GM18520 (cell line): ENCODE data around the gene PRR12.

Source experiments
- ATAC-seq: cut with Tn5 transposase; IDR thresholded peaks from one replicate; pipeline ENCODE4 v1.9.1; 2021; ENCODE audit not compliant: unreplicated experiment

The PRR12 gene

DNA sequence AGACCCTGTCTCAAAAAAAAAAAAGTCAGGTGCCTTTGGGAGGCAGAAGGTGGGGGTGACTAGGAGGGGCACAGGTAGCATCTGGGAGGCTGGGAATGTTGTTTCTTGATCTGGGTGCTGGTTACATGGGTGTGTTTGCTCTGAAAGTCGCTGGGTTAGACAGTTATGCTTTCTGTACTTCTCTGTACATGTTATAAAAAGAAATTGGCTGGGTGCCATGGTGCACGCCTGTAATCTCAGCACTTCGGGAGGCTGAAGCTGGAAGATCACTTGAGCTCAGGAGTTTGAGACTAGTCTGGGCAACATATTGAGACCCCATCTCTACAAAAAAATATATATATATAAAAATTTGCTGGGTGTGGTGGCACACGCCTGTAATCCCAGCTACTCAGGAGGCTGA, 25.7 kb upstream of the PRR12 start:
- ATAC-seq: no peak

DNA sequence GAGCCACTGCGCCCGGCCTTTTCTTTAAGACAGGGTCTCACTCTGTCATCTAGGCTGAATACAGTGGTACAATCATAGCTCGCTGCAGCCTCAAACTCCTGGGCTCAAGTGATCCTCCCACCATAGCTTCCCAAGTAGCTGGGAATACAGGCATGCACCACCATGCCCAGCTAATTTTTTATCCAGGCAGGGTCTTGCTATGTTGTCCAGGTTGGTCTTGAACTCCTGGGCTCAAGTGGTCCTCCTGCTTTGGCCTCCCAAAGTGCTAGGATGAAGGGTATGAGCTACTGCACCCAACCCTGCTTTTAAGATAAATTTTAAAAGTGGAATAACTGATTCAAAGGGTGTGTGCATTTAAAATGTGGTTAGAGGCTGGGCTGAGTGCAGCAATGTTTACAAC, 24.7 kb upstream of the PRR12 start:
- ATAC-seq: no peak

DNA sequence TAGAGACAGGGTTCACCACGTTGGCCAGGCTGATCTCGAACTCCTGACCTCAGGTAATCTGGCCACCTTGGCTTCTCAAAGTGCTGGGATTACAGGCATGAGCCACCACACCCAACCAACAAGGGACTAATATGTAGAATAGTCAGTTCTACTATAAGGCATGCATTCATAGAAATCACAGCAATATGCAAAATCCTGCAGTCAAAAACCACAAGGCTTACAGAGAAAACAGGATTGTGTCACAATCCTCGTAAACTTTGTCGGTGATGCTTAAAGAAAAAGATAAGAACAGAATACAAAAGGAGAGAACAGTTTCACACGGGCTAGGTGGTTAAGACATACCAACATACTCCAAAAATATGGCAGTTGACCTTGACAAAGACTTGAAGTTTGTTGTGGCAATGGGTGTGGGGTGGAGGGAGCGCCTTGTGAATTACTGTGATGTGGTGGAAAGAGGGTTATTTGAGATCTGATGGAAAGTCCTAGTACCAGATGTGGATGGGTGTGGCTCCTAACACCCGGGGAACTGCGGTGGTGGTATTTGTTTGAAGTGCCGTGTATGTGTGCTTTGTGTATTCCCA, 23.0 kb upstream of the PRR12 start:
- ATAC-seq: no peak

DNA sequence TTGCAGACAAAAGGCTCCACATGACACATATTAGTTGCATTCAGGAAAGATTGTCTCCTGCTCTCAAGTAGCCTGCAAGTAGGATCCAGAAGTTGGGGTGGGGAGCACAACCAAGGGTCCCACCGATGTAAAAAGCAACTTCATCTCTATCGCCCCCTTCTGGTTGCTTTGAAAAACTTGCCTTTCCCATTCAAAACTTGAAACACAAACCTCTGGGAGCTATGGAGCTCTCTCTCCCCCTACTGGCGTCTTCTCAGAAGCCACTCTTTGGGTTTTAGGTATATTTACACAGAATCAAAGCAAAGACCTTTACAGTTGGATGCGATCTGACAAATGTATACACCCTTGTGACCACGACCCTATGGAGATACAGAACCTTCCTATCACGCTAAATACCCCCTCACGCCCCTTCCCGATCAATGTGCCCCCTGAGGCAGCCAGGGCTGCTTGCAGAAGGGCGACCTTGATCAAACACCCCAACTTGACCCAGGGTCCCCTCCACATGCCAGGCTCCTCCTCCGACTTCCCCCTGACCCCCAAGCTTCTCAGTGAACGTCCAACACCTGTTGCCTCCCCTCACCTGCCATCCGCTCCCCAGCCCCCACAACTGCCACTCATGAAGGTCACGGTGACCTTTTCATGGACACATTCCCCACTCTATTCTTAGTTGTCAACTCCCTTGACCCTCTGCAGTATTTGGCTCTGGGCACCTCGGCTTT, 20.7 kb upstream of the PRR12 start:
- ATAC-seq: peak; percentile 40

DNA sequence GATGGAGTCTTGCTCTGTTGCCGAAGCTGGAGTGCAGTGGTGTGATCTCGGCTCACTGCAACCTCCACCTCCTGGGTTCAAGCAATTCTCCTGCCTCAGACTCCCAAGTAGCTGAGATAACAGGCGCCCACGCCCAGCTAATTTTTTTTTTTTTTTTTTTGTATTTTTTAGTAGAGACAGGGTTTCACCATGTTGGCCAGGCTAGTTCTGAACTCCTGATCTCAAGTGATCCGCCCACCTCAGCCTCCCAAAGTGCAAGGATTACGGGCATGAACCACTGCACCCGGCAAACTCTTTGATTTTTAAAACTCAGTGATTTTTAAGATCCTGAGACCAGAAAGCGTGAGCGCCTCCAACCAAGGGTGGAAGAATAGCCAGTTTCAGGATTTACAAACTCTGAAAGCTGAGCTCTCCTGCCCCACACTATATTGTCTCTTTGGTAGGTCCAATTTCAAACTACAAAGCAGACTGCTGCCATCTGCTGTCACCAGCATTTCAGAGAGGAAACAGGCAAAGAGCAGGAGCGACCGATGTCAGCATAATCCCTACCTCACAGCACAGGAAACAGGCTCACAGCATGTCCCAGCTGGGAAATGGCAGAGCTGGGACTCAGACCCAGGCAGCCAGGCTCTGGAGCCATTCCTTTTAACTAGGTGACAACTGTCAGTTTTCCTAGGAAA, 19.8 kb upstream of the PRR12 start:
- no peak for ATAC-seq

DNA sequence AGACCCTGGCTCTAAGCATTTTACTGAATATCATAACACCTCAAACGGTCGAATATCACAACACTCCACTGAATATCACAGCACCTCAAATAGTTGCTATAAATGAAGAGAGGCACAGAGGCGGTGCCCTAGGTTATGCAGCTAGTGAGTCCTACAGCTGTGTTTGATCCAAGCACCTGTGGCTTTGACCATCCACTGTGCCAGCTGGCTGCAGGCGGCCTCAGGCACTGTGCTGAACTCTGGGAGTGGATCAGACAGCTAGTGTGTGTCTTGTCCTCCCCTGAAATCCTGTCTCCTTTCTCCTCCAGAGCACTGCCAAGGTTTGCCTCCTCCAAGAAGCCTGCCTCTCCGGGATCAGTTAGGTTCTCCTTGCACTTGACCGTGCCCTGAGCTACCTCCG, 18.0 kb upstream of the PRR12 start:
- no peak for ATAC-seq

DNA sequence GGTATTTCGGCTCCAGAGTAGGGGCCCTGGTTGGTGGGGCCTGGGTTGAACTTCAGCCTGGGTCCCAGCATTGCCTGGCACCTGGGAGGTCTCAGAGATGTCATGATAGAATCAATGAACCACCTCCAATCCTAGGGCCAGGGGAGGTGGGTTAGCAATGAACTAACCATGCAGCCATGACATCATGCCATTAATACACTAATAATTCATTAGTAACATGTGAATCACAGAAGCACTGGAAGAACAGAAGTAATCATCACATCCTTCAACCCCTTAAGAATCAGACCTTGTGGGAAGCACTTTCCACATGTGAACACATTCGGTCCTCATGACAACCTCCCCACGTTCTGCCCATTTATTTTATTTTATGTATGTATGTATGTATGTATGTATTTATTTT, 17.6 kb upstream of the PRR12 start:
- no peak for ATAC-seq

DNA sequence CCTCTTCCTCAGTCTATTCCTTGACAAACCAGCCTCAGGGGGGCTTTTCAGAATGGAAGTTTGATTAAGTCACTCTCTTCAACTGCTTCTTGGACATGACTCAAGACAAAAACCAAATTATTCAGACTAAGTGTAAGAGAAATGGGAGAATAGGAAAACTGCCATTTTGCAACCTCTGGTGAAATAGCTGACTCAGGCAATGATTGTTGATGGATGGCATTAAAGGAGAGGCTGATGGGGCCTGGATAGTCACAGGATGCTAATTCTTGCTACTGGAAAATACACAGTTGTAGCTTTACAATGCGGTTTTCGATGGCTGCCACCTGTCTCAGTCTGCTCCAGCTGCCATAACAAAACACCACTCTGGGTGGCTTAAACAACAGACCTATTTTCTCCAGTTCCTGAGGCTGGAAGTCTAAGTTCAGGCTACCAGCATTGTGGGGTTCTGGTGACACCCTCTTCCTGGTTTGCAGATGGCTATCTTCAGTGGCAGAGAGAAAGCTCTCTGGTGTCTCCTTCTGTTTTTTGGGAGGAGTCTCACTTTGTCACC, 16.7 kb upstream of the PRR12 start:
- ATAC-seq: no peak

DNA sequence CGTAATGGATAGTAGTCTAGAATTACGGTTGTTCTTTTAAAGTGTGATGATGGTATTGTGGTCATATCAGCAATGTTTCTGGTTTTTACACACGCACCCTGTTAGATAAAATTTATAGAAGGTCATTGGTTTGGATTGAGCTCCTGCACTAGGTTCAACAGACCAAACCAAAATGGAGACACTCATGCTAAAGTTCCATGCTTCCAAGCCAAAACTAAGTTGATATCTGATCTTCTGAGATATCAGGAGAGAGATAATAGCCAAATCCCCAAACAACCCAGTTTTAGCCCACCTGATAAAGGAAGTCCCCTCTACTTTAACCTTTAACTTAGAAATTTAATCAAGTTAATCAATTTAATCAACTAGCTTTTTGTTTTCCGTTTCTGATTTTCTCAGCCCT, 11.8 kb upstream of the PRR12 start:
- ATAC-seq: no peak

DNA sequence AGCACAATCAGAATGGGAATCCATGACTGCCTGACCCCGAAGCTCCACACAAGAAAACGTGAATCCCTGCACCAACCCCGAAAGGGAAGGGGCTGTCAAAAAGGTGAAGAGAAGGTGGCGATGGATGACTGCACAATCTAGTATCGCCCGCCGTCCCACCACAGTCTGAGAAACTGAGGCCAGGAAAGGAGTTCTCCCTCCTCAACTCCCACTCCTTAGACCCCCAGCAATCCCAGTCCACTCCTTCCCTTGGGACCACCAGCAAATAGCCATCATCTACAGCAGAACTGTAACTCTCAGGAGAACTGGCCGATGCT, 11.1 kb upstream of the PRR12 start:
- ATAC-seq: no peak

DNA sequence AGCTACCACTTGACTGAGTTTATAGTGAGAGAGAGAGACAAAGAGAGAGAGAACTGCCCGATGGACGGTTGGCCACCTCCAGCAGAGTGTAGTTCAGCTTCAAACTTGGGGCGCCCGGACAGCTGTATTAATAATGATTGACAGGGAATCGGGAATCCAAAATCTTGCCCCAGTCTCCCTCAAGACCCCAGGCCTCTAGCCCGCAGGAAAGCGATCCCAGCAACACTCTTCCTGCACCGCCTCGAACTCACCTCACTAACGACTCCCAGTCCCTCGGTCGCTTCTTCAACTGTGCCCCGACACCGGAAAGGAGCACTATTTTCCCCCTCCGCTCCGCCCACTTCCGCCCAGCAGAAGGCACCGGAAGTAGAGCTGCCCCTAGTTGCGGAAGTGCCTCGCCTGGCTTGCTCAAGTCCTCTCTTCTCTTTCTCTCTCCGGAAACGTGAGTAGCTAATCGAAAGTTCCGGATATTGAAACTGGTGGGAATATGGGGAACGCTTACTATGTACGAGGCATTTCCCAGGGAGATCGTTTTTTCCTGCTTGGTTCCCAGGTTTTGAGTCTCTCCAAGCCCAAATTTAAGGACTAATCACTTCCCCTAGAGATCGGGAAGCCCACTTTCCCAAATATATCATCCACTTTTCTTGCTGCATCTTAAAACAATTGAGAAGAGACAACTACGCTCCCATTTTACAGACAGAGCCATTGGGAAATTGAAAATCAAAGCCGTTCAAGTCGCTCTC, 10.5 kb upstream of the PRR12 start, which contains the start of gene NOSIP:
TSS of gene NOSIP (minus strand) at position 293 of the 743 bp plus-strand sequence. CDS start 19,865 bp downstream, outside the sequence.
- peak; percentile 81 for ATAC-seq

DNA sequence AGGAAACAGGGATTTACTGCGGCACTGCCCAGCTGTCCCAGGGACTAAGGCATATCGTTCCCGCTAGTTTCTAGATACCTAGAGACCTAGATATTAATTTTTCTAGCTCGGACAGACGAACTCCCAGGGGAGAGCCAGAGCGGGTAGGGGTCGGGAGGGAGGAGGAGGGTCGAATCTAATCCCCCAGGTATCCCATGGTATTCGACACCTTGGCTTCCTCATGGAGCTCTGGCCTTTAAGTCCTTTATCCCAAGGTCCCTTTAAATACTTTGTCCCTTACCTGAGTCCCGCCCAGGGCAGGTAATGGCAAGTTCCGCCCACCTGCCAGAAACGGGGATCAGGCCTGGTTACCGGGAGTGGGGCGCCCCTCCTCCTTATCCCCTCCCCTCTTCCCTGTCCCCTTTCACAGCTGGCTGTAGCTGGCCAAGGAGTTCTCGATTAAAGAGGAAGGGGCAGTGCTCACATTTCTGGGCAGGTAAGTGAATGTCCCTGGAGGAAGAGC, 9.9 kb upstream of the PRR12 start, which contains the start of gene PRRG2:
TSS of gene PRRG2 (plus strand) at position 310 of the 502 bp plus-strand sequence. CDS start 1,904 bp downstream, outside the sequence.
- ATAC-seq: no peak

DNA sequence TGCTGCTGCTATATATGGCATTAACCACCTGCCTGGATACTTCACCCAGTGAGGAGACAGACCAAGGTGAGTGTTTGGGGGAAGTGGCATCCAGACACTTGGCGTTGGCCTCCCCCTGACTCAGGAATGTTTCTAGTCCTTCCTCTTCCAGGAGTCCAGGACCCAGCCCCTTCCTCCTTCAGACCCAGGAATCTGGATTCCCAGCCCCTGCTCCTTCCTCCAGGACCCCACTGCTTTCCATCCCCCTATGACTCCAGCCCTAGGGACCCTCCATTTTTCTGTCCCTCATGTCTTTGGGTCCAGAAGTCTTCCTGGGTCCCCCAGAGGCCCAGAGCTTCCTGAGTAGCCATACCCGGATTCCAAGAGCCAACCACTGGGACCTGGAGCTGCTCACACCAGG, 7.7 kb upstream of the PRR12 start:
- no peak for ATAC-seq

DNA sequence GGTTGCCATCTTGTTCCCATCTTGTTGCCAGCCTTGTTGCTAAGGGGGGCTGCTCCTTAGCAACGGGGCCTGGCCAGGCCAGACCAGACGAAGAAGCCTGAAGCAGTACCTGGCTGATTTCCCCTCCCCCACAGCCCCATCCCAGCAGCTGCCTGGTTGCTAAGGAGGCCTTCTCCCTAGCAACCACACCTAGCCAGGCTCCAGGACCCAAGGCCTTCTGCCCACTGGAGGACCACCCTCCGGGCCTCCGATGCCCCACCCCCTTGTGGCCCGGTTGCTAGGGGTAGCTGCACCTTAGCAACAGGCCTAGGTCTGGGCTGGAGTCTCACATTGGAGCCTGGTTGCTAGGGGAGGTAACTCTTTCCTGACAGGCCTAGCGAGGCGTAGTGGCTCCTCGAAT, 6.0 kb upstream of the PRR12 start:
- no peak for ATAC-seq

DNA sequence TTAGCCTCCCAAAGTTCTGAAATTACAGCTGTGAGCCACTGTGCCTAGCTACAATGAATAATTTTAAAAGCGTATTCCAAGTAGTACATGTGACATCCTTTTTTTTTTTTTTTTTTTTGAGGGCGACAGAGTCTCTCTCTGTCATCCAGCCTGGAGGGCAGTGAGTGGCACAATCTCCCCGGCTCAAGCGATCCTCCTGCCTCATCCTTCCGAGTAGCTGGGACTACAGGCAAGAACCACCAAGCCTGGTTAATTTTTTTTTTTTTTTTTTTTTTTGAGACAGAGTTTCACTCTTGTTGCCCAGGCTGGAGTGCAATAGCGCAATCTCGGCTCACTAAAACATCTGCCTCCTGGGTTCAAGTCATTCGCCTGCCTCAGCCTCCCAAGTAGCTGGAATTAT, 3.8 kb upstream of the PRR12 start:
- ATAC-seq: no peak

DNA sequence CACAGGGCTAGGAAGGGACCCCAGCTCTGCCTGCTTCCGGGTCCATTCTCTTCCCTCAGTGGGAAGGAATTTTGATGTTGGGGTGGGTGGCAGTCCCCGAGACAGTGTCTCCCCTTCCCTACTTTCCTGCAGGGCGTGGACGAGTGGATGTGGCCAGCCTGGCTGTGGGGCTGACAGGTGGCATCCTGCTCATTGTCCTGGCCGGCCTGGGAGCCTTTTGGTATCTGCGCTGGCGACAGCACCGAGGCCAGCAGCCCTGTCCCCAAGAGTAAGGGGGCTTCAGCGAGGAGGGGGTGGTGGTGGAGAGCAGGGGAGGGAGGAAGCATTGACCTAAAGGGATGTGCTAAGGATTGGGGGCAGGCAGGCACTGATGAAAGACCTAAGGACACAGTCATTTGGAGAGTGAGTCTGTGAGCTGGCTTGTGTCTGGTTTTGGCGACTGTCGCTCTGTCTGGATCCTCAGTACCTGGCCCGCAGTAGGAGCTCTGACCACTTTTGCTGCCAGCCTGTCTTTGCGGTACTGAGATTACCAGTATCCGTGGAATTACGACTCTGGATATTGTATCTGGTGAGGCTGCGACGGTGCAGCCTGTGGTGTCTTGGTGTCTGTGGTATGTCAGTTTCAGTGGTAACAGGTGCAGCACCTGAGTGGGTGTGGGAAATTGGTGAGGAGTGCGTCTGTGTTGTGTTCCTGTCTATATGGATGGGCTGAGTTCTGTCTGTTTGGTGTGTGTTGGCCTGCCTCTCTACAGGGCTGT, 2.4 kb upstream of the PRR12 start:
- ATAC-seq: no peak

DNA sequence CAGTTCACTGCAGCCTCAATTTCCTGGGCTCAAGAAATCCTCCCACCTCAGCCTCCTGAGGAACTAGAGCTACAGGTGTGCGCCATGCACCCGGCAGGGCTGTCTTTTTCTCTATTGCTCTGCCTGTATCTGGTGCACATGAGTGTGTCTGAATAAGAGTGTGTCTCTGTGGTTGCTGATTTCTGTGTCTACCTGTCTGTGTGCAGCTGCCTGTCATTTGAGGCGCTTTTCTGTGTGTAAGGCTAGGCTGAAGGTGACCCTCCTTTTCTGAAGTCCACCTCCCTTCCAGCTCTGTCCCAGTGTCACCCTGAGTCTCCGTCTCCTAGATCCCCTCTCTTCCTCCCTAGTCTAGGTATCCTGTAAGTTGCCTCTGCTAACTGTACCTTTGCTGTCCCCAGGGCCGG, 1.5 kb upstream of the PRR12 start:
- ATAC-seq: no peak

DNA sequence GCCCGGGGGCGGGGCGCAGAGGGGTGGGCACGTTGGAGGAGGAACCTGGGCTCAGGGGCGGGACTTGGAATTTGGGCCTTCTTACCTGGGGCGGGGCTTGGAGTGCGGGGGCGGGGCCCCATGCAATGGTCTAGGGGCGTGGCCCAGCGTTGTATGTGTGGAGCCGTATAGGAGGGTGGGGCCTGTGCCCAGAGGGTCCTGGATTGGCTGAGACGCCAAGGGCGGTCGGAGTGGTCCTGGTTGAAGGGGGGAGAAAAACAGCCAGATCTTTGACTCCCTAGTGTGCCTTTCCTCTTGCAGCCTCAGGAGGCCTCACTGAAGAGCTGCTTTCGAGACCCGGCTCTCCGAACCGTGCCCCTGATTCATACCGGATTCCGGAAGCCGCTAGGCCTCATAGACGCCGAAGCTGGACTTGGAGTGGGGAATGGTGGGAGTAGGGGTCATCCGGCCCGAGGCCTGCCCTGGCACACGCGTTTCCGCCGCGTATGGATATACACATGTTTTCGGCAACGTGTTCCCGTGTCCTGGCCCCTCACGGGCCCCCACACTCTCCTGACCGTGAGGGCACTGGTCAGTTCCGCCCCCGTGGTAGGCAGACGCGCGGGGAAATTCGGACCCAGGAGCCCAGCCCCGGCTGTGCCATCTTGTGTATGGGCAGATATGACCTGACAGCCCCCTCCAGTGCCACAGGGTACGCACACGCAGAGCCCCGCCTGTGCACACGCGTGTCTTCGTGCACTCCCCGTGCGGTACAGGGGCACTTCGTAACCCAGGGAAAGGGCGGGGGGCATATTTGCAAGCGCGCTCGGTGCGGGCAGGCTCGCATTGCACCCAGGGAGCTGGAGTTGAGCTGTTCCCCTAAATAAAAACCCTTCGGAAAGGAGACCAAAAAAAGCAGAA, 661 bp upstream of the PRR12 start:
- ATAC-seq: peak; percentile 62

DNA sequence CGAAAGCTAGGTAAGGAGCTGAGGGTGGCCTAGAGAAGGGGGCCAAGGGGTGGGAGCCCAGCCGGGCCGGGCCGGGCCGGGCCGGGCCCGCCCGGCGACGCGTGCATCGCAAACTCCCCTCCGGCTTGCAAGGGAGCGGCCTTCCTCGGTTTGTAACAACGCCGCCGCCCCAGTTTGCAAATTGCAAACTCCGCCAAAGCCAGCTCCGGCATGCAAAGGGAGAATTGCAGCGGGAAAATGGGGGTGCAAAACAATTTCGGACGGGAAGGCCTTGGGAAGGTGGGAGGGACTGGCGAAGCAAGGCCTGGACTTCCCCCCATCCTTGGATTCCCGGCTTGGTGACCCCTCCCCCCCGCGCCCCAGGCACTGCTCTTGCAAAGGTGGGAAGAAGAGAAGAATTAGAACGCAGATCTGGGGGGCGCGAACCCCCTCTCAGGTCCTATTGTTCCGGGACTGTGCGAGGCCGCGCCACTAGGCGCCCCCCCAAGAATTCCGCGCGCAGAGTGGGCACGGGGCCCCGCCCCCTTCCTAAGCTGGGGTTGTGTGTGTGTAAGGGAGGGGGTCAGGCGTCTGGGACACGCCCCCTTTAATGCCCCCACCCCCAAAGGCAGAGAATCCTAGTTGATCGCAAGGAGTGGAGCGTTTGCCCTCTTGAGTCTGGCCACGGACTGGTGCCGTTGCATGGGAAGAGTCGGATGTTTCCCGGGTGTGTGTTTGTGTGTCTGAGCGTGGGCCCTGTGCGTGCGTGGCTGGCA, 926 bp downstream of the PRR12 start:
- no peak for ATAC-seq
